Astrocyte (in vitro differentiated cells and primary cell): Measurements from ENCODE around the gene ESCO1. TPM values are rescaled to one million over a fixed set of nuclear protein-coding genes. Genes with fewer than 3 reads are reported as not detected.
"Not testable (repeated sequence)": the region's sequence is repeated elsewhere in the genome, so short reads cannot be mapped to it uniquely, and the experiment has no call there.

Experiments used
- DNase-seq: peaks from one replicate; pipeline ENCODE4 v3.0.0-alpha.2; 2010; ENCODE audit warnings: low read depth
- FAIRE-seq: peaks from 2 replicates; lab custom pipeline; 2011; peaks lifted over from hg19 to GRCh38; lab: Jason Lieb, UNC
- H2AFZ ChIP-seq: 2 replicates; pipeline ENCODE4 v1.6.0; 2012; ENCODE audit warnings: low read depth, low read length, inconsistent platforms
- H3K27ac ChIP-seq: 2 replicates; pipeline ENCODE4 v1.5.1; 2011; ENCODE audit warnings: low read depth, low read length, inconsistent platforms
- H3K27me3 ChIP-seq: 2 replicates; pipeline ENCODE4 v1.6.0; 2011; ENCODE audit warnings: low read length, inconsistent platforms; ENCODE audit not compliant: insufficient read depth
- H3K36me3 ChIP-seq: 2 replicates; pipeline ENCODE4 v1.5.1; 2011; ENCODE audit warnings: low read length, inconsistent platforms; ENCODE audit not compliant: insufficient read depth
- H3K4me1 ChIP-seq: 2 replicates; pipeline ENCODE4 v1.5.1; 2011; ENCODE audit warnings: low read length, inconsistent platforms; ENCODE audit not compliant: insufficient read depth
- H3K4me2 ChIP-seq: 2 replicates; pipeline ENCODE4 v1.6.0; 2012; ENCODE audit warnings: low read length, inconsistent platforms
- H3K4me3 ChIP-seq: 2 replicates; pipeline ENCODE4 v1.5.1; 2011; ENCODE audit warnings: low read depth, mild to moderate bottlenecking, low read length, inconsistent platforms; ENCODE audit not compliant: insufficient read depth
- H3K79me2 ChIP-seq: 2 replicates; pipeline ENCODE4 v1.6.0; 2012; ENCODE audit warnings: mild to moderate bottlenecking, low read length, inconsistent platforms; ENCODE audit not compliant: insufficient read depth
- H3K9ac ChIP-seq: 2 replicates; pipeline ENCODE4 v1.6.0; 2012; ENCODE audit warnings: mild to moderate bottlenecking, low read length, inconsistent platforms
- H3K9me3 ChIP-seq: 2 replicates; pipeline ENCODE4 v1.5.1; 2012; ENCODE audit warnings: low read depth, mild to moderate bottlenecking, low read length, inconsistent platforms; ENCODE audit not compliant: insufficient read depth
- H4K20me1 ChIP-seq: 2 replicates; pipeline ENCODE4 v1.6.0; 2012; ENCODE audit warnings: low read length, inconsistent platforms; ENCODE audit not compliant: insufficient read depth
- H3K27ac Mint-ChIP-seq: one replicate; pipeline ENCODE4 v1.8.0; 2021; ENCODE audit warnings: mild to moderate bottlenecking, mixed read lengths; ENCODE audit not compliant: unreplicated experiment
- H3K27me3 Mint-ChIP-seq: one replicate; pipeline ENCODE4 v1.8.0; 2021; ENCODE audit warnings: low read depth, mixed read lengths; ENCODE audit not compliant: unreplicated experiment
- H3K36me3 Mint-ChIP-seq: one replicate; pipeline ENCODE4 v1.8.0; 2021; ENCODE audit warnings: low read depth, mixed read lengths; ENCODE audit not compliant: unreplicated experiment
- H3K4me1 Mint-ChIP-seq: one replicate; pipeline ENCODE4 v1.8.0; 2021; ENCODE audit warnings: low read depth, mixed read lengths; ENCODE audit not compliant: unreplicated experiment
- H3K4me3 Mint-ChIP-seq: one replicate; pipeline ENCODE4 v1.8.0; 2021; ENCODE audit warnings: mild to moderate bottlenecking, moderate library complexity, mixed read lengths; ENCODE audit not compliant: unreplicated experiment
- H3K9me3 Mint-ChIP-seq: one replicate; pipeline ENCODE4 v1.8.0; 2021; ENCODE audit warnings: mild to moderate bottlenecking, mixed read lengths; ENCODE audit not compliant: unreplicated experiment
- EZH2 ChIP-seq: IDR thresholded peaks from 2 replicates; pipeline ENCODE4 v1.6.1; 2012; ENCODE audit warnings: mild to moderate bottlenecking, low read length, inconsistent platforms; ENCODE audit not compliant: insufficient read depth
- total RNA-seq: library from RNA; stranded (reverse); gene quantifications from 2 replicates; pipeline ENCODE4 v1.2.1, GENCODE V29; 2021
- TF ChIP-seq, protein P1 (sequence below): IDR thresholded peaks from 2 replicates; pipeline ENCODE4 v1.5.1; 2011; ENCODE audit warnings: low read depth, mild to moderate bottlenecking, inconsistent platforms, low read length, moderate library complexity; ENCODE audit not compliant: insufficient read depth

ESCO1 gene
- total RNA-seq, 1 donor from 2014 or later = 17.5 TPM

DNA sequence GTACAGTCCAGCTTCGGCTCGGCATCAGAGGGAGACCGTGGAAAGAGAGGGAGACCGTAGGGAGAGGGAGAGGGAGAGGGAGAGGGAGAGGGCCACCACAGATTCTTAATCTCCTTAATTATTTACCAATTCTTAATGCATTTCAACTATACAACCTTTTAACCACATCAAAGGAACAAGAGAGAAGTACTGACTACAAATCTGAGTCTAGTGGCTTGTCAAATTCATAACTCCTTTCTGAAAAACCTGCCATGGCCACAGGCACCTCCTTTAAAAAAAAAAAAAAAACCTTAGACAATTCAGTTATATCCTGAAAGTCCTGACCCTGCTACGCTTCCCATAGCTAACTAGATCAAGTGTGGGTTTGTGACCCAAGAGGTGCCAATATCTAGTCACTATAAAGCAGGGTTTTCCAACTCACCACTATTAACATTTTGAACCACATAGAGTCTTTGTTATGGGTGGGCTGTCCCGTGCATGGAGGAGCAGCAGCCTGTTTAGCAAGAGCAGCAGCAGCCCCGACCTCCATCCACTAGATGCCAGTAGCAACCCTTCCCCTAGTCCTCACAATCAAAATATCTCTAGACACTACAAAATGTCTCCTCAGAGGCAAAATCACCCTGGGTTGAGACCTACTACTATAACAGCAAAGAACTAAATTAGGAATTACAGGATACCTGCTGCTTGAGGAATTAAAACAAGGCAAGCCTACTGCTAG, 6.8 kb downstream of the ESCO1 start:
- no peak overlapping the region for H3K4me3 ChIP-seq
- Mint-ChIP-seq H3K9me3 (no peaks in the 10 kb centered on the region), H3K4me3 (no peak overlapping the region), H3K36me3 (peaks cover 2% of the 10 kb centered on the region), H3K27ac (no peak overlapping the region), H3K4me1 (peaks cover 9% of the 10 kb centered on the region), H3K27me3 (no peaks in the 10 kb centered on the region)
- peaks cover 44% of the 10 kb centered on the region for H4K20me1 ChIP-seq
- H3K4me1 ChIP-seq = no peaks in the 10 kb centered on the region
- no peaks in the 10 kb centered on the region for H3K9me3 ChIP-seq
- FAIRE-seq (no peak), DNase-seq (no peak)
- H3K79me2 ChIP-seq = peaks cover 73% of the 10 kb centered on the region
- TF ChIP-seq EZH2 = no peak
- TF ChIP-seq, protein P1, sequence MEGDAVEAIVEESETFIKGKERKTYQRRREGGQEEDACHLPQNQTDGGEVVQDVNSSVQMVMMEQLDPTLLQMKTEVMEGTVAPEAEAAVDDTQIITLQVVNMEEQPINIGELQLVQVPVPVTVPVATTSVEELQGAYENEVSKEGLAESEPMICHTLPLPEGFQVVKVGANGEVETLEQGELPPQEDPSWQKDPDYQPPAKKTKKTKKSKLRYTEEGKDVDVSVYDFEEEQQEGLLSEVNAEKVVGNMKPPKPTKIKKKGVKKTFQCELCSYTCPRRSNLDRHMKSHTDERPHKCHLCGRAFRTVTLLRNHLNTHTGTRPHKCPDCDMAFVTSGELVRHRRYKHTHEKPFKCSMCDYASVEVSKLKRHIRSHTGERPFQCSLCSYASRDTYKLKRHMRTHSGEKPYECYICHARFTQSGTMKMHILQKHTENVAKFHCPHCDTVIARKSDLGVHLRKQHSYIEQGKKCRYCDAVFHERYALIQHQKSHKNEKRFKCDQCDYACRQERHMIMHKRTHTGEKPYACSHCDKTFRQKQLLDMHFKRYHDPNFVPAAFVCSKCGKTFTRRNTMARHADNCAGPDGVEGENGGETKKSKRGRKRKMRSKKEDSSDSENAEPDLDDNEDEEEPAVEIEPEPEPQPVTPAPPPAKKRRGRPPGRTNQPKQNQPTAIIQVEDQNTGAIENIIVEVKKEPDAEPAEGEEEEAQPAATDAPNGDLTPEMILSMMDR = no peak
- H3K4me2 ChIP-seq = no peak overlapping the region
- H3K27me3 ChIP-seq = no peaks in the 10 kb centered on the region
- no peak overlapping the region for H3K9ac ChIP-seq
- H2AFZ ChIP-seq = no peak overlapping the region
- H3K27ac ChIP-seq = no peak overlapping the region
- no peaks in the 10 kb centered on the region for H3K36me3 ChIP-seq

DNA sequence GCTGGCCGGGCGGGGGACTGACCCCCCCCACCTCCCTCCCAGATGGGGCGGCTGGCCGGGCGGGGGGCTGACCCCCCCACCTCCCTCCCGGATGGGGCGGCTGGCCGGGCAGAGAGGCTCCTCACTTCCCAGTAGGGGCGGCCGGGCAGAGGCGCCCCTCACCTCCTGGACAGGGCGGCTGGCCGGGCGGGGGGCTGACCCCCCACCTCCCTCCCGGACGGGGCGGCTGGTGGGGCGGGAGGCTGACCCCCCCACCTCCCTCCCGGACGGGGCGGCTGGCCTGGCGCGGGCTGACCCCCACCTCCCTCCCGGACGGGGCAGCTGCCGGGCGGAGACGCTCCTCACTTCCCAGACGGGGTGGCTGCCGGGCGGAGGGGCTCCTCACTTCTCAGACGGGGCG, 8.1 kb downstream of the ESCO1 start:
- not testable (repeated sequence) for H3K27me3 ChIP-seq, H3K4me1 ChIP-seq, H3K27ac ChIP-seq, DNase-seq, H3K4me3 Mint-ChIP-seq, H2AFZ ChIP-seq, H3K27me3 Mint-ChIP-seq, FAIRE-seq, H3K27ac Mint-ChIP-seq, H3K36me3 Mint-ChIP-seq, H3K9me3 Mint-ChIP-seq, H3K36me3 ChIP-seq, H3K9me3 ChIP-seq, H3K4me2 ChIP-seq, H3K4me1 Mint-ChIP-seq, H3K4me3 ChIP-seq, H3K9ac ChIP-seq
- Histone ChIP-seq H3K79me2 (peaks cover 72% of the 10 kb centered on the region), H4K20me1 (peaks cover 46% of the 10 kb centered on the region)

DNA sequence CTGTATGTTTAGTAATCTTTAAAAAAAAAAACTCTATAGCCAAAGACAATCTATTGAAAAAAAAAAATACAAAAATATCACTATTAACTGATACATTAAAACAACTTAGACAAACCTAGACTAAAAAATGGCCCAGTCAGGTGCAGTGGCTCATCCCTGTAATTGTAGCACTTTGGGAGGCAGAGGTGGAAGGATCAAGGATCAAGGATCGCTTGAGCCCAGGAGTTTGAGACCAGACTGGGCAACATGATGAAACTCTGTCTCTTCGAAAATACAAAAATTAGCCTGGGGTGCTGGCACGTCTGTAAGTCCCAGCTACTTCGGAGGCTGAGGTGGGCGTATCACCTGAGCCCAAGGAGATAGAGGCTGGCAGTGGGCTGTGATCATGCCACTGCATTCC, 16.1 kb downstream of the ESCO1 start:
- no peak overlapping the region for H3K4me2 ChIP-seq
- DNase-seq (no peak), FAIRE-seq (no peak)
- Mint-ChIP-seq H3K27ac (no peak overlapping the region), H3K4me1 (no peaks in the 10 kb centered on the region), H3K9me3 (no peaks in the 10 kb centered on the region), H3K4me3 (no peak overlapping the region), H3K36me3 (peaks cover 2% of the 10 kb centered on the region), H3K27me3 (no peaks in the 10 kb centered on the region)
- H3K4me3 ChIP-seq = no peak overlapping the region
- TF ChIP-seq EZH2 = no peak
- TF ChIP-seq, protein P1 = no peak
- no peaks in the 10 kb centered on the region for H3K4me1 ChIP-seq
- no peak overlapping the region for H3K9ac ChIP-seq
- H2AFZ ChIP-seq = no peak overlapping the region
- peaks cover 55% of the 10 kb centered on the region for H3K79me2 ChIP-seq
- H4K20me1 ChIP-seq = peaks cover 38% of the 10 kb centered on the region
- H3K27me3 ChIP-seq = no peaks in the 10 kb centered on the region
- no peaks in the 10 kb centered on the region for H3K36me3 ChIP-seq
- H3K27ac ChIP-seq = no peak overlapping the region
- H3K9me3 ChIP-seq = no peaks in the 10 kb centered on the region
